ENCODE measurements around the gene ANTXR2.

DNA sequence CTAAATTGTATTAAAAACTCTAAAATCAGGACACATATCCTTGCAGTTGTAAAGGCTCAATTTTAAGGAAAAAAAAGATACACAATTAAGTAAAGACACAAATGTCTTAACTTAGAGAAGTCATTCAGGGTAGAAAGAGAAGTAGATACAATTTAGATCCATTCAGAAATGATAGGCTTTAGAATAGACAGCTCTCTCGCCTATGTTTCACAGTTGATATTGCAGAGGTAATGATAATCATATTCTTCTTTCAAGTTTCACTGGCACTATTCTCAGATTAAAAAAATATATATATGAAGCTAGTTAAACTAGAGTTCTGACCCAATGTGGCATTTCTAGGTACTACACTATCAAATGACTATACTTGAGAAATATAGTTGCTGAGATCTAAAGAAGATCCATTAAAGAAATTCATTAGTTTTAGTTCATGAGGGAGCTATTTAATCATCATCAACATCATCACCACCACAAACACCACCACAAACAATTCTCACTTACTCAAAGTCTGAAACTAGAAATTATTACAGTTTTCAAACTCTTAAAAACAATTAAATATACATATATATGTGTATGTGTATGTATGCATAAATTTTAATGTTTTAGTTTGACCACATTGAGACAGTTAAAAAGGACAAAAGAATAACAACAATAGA is 93.1 kb downstream of the ANTXR2 start:
- no peak for TF ChIP-seq REST (IDR thresholded peaks at IDR 0.05; ENCODE audit: low read depth, low read length)
- TF ChIP-seq SIN3A (IDR thresholded peaks at IDR 0.05; ENCODE audit: borderline replicate concordance, low read depth, low read length) = no peak
- TF ChIP-seq TCF12 (IDR thresholded peaks at IDR 0.05) = no peak
- no peak for TF ChIP-seq GATA2 (CRISPR knock-in tag; IDR thresholded peaks at IDR 0.05)
- TF ChIP-seq, protein P1, sequence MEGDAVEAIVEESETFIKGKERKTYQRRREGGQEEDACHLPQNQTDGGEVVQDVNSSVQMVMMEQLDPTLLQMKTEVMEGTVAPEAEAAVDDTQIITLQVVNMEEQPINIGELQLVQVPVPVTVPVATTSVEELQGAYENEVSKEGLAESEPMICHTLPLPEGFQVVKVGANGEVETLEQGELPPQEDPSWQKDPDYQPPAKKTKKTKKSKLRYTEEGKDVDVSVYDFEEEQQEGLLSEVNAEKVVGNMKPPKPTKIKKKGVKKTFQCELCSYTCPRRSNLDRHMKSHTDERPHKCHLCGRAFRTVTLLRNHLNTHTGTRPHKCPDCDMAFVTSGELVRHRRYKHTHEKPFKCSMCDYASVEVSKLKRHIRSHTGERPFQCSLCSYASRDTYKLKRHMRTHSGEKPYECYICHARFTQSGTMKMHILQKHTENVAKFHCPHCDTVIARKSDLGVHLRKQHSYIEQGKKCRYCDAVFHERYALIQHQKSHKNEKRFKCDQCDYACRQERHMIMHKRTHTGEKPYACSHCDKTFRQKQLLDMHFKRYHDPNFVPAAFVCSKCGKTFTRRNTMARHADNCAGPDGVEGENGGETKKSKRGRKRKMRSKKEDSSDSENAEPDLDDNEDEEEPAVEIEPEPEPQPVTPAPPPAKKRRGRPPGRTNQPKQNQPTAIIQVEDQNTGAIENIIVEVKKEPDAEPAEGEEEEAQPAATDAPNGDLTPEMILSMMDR (IDR thresholded peaks at IDR 0.05) = no peak
- no peak for TF ChIP-seq TEAD4 (IDR thresholded peaks at IDR 0.05; ENCODE audit: borderline replicate concordance, insufficient read depth)
- no peak for TF ChIP-seq GABPA (IDR thresholded peaks at IDR 0.05; ENCODE audit: low read depth)
- TF ChIP-seq MXI1 (IDR thresholded peaks at IDR 0.05; ENCODE audit: low read depth, low read length) = no peak
